PC-9 (cell line): Measurements from ENCODE around the gene SRGAP3. TPM values are rescaled to one million over a fixed set of nuclear protein-coding genes. Genes with fewer than 3 reads are reported as not detected.

ENCODE experiments used
- BruUV-seq: library from RNA; stranded (reverse); fragments of 400-500 nt; replicated peaks from 2 replicates; lab custom pipeline; 2021; lab: Mats Ljungman, UMichigan
- CTCF ChIA-PET: fragments of 300-600 bp; sonication (Branson Sonifier 250); formaldehyde crosslinking; loops from one replicate; lab custom pipeline; 2022; ENCODE audit warnings: antibody characterized with exemption; lab: Charles Lee
- POLR2A ChIA-PET: fragments of 300-600 bp; sonication (Branson Sonifier 250); formaldehyde crosslinking; loops from one replicate; lab custom pipeline; 2022; ENCODE audit warnings: antibody characterized with exemption; ENCODE audit not compliant: unreplicated experiment; lab: Charles Lee
- DNase-seq, 2 experiments: peaks; one replicate each; pipeline versions ENCODE4 v3.0.0 to v3.0.0-alpha.2; 2015 to 2022; ENCODE audit warnings: mixed read lengths in 1 of 2
- H2AFZ ChIP-seq: fragments of 200-600 bp; sonication (generic); 2 replicates; pipeline ENCODE4 v1.8.1; 2017; ENCODE audit warnings: antibody characterized with exemption
- H3F3A ChIP-seq: fragments of 200-600 bp; sonication (generic); 2 replicates; pipeline ENCODE4 v1.8.1; 2017; ENCODE audit warnings: antibody characterized with exemption, mild to moderate bottlenecking, low read depth; ENCODE audit not compliant: insufficient read depth
- H3K27ac ChIP-seq: fragments of 200-600 bp; sonication (generic); 2 replicates; pipeline ENCODE4 v1.6.1; 2016; ENCODE audit warnings: mixed run types
- H3K27me3 ChIP-seq: fragments of 200-600 bp; sonication (generic); 2 replicates; pipeline ENCODE4 v1.6.1; 2016; ENCODE audit warnings: low read depth, mixed run types; ENCODE audit not compliant: insufficient read depth
- H3K36me3 ChIP-seq: fragments of 200-600 bp; sonication (generic); 2 replicates; pipeline ENCODE4 v1.6.1; 2016; ENCODE audit warnings: low read depth, mixed run types
- H3K4me1 ChIP-seq: fragments of 200-600 bp; sonication (generic); replicated peaks from 2 replicates; pipeline ENCODE4 v1.6.1; 2016; ENCODE audit warnings: mixed run types; ENCODE audit not compliant: insufficient read depth
- H3K4me2 ChIP-seq: fragments of 200-600 bp; sonication (generic); 2 replicates; pipeline ENCODE4 v1.6.1; 2017; ENCODE audit warnings: mixed run types
- H3K4me3 ChIP-seq: fragments of 200-600 bp; sonication (generic); 2 replicates; pipeline ENCODE4 v1.6.1; 2016; ENCODE audit warnings: mixed run types
- H3K79me2 ChIP-seq: fragments of 200-600 bp; sonication (generic); 2 replicates; pipeline ENCODE4 v1.6.1; 2017; ENCODE audit warnings: low read depth, mixed run types
- H3K9me2 ChIP-seq: fragments of 200-600 bp; sonication (generic); 2 replicates; pipeline ENCODE4 v1.8.1; 2017; ENCODE audit warnings: mild to moderate bottlenecking; ENCODE audit not compliant: insufficient read depth
- H3K9me3 ChIP-seq: fragments of 200-600 bp; sonication (generic); 2 replicates; pipeline ENCODE4 v1.8.1; 2016; ENCODE audit warnings: low read depth; ENCODE audit not compliant: insufficient read depth
- H4K20me1 ChIP-seq: fragments of 200-600 bp; sonication (generic); 2 replicates; pipeline ENCODE4 v1.8.1; 2017; ENCODE audit not compliant: insufficient read depth
- CTCF ChIP-seq: fragments of 200-600 bp; sonication (generic); conservative IDR thresholded peaks from 2 replicates; pipeline ENCODE4 v1.6.1; 2017; ENCODE audit warnings: mixed run types, antibody characterized with exemption, mild to moderate bottlenecking, moderate library complexity
- EZH2 ChIP-seq: fragments of 200-600 bp; sonication (generic); IDR thresholded peaks from 2 replicates; pipeline ENCODE4 v1.8.0; 2017; ENCODE audit warnings: antibody characterized with exemption, low read depth
- intact Hi-C: fragments of 100-400 bp; cut with micrococcal nuclease; formaldehyde crosslinking; loops from one replicate; pipeline ENCODE4 v1.10.0; 2022; ENCODE audit not compliant: unreplicated experiment
- total RNA-seq: library from RNA; stranded (reverse); gene quantifications from 2 replicates; pipeline ENCODE4 v1.2.3, GENCODE V29; 2021

The SRGAP3 gene
- total RNA-seq, 1 experiment from 2014 or later, result 17.5 TPM

GRCh38 chr3:8974458-8974857 lies 275.0 kb downstream of the SRGAP3 start:
- H3F3A ChIP-seq, result no peaks in the 10 kb centered on the region
- no peak overlapping the region for H3K4me3 ChIP-seq
- no peak overlapping the region for H2AFZ ChIP-seq
- intact Hi-C loops, result no loop called here
- no TSS peak for BruUV-seq
- TF ChIP-seq CTCF (no peak), EZH2 (no peak)
- no peak for DNase-seq
- H3K4me1 ChIP-seq, result no peaks in the 10 kb centered on the region
- H3K27ac ChIP-seq, result no peak overlapping the region
- CTCF ChIA-PET, result no interaction called here
- H3K9me2 ChIP-seq, result no peaks in the 10 kb centered on the region
- POLR2A ChIA-PET, result no interaction called here
- H3K79me2 ChIP-seq, result no peaks in the 10 kb centered on the region
- H3K27me3 ChIP-seq, result peaks cover 17% of the 10 kb centered on the region
- no peak overlapping the region for H3K4me2 ChIP-seq
- H3K9me3 ChIP-seq, result 0 out of 2 replicates have a peak, but pooled peaks cover 3% of the 10 kb centered on the region
- H3K36me3 ChIP-seq, result no peaks in the 10 kb centered on the region
- no peaks in the 10 kb centered on the region for H4K20me1 ChIP-seq

GRCh38 chr3:8972639-8973038 lies 276.8 kb downstream of the SRGAP3 start:
- Histone ChIP-seq H3K27me3 (no peaks in the 10 kb centered on the region), H4K20me1 (no peaks in the 10 kb centered on the region), H3K27ac (no peak overlapping the region), H3K9me2 (no peaks in the 10 kb centered on the region), H3K4me2 (no peak overlapping the region), H3K36me3 (no peaks in the 10 kb centered on the region), H2AFZ (no peak overlapping the region), H3K4me1 (no peaks in the 10 kb centered on the region), H3F3A (no peaks in the 10 kb centered on the region), H3K79me2 (no peaks in the 10 kb centered on the region), H3K9me3 (no peaks in the 10 kb centered on the region), H3K4me3 (no peak overlapping the region)
- TF ChIP-seq EZH2 (no peak), CTCF (no peak)
- BruUV-seq, result no TSS peak
- intact Hi-C loops, result no loop called here
- ChIA-PET CTCF (interaction anchor here (1.6 kb wide), 1 partner anchor 330 kb away, joined by 11 read pairs; no protein-coding TSS in a partner anchor), POLR2A (interaction anchor here (0.6 kb wide), 1 partner anchor 301 kb away, joined by 12 read pairs; no protein-coding TSS in a partner anchor)
- DNase-seq, result no peak

DNA sequence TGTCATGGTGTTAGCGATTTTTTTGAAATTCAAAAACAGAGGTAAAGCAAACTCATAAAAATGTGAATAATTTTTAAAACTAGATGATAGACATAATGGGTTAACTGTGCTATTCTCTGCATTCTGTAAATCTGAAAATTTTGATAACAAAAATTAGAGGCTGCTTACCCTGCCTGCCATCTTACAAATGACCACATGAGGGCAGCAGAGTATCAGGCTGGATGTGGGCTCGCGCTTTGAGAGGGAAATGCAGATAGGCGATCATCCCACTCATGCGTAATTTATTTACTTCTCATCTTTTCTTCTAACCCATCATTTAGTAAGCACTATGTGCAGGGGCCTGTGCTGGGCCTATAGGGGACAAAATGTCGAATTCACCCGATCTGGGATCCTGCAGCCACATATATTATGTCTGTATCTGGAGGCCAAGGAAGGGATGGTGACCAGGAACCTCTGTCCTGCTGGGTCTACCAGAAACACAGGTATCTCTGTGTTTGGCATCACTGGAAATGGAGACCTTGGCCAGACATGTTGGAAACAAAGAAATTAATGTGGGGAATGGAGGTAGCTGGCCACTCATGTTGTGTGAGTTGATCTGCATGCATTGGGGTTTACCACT lies 278.4 kb downstream of the SRGAP3 start:
- TF ChIP-seq EZH2, result no peak
- TF ChIP-seq CTCF, result peak; percentile 98
- no TSS peak for BruUV-seq
- ChIA-PET POLR2A (no interaction called here), CTCF (interaction anchor here (0.6 to 1.6 kb wide), 3 partner anchors 329 to 372 kb away, joined by 3 to 11 read pairs (median 5); no protein-coding TSS in a partner anchor)
- no peaks in the 10 kb centered on the region for H3K36me3 ChIP-seq
- no peaks in the 10 kb centered on the region for H3K9me2 ChIP-seq
- H3K27me3 ChIP-seq, result no peaks in the 10 kb centered on the region
- no peak overlapping the region for H2AFZ ChIP-seq
- peak; percentile 38 to 65 for DNase-seq
- no peak overlapping the region for H3K4me3 ChIP-seq
- H4K20me1 ChIP-seq, result no peaks in the 10 kb centered on the region
- no peaks in the 10 kb centered on the region for H3K79me2 ChIP-seq
- H3K4me2 ChIP-seq, result no peak overlapping the region
- intact Hi-C loops, result loop anchor here (1.0 to 2.0 kb wide), 2 partner anchors 96 to 331 kb away; no protein-coding TSS in a partner anchor
- H3K27ac ChIP-seq, result no peak overlapping the region
- H3F3A ChIP-seq, result no peaks in the 10 kb centered on the region
- H3K4me1 ChIP-seq, result no peaks in the 10 kb centered on the region
- no peaks in the 10 kb centered on the region for H3K9me3 ChIP-seq
